ENCODE measurements around the gene ZFP92.
"Not testable (repeated sequence)": the region's sequence is repeated elsewhere in the genome, so short reads cannot be mapped to it uniquely, and the experiment has no call there.

The ZFP92 gene

GRCh38 chrX:153388722-153389459, 22.4 kb upstream of the ZFP92 start:
- no peak overlapping the region for H2AFZ ChIP-seq
- H3K27ac ChIP-seq = no peak overlapping the region
- no peaks in the 10 kb centered on the region for H3K79me2 ChIP-seq
- no peaks in the 10 kb centered on the region for H3K9me3 ChIP-seq (ENCODE audit: control insufficient read depth, low read length)
- no peak overlapping the region for H3K4me3 ChIP-seq (ENCODE audit: low read depth, low read length)
- no peaks in the 10 kb centered on the region for H3K36me3 ChIP-seq (ENCODE audit: control insufficient read depth, insufficient read depth, low read length)
- no peak for TF ChIP-seq CTCF (IDR thresholded peaks at IDR 0.05)
- H3K4me1 ChIP-seq = no peaks in the 10 kb centered on the region
- H3K9ac ChIP-seq = no peak overlapping the region
- H3K27me3 ChIP-seq (ENCODE audit: control insufficient read depth, insufficient read depth, low read length) = no peaks in the 10 kb centered on the region
- H3K4me2 ChIP-seq (ENCODE audit: low read length) = no peak overlapping the region

GRCh38 chrX:153389460-153389768, 21.9 kb upstream of the ZFP92 start:
- H3K4me1 ChIP-seq; H3K9me3 ChIP-seq (ENCODE audit: control insufficient read depth, low read length); H3K9ac ChIP-seq; H3K36me3 ChIP-seq (ENCODE audit: control insufficient read depth, insufficient read depth, low read length); H3K4me3 ChIP-seq (ENCODE audit: low read depth, low read length); H3K27ac ChIP-seq; H3K27me3 ChIP-seq (ENCODE audit: control insufficient read depth, insufficient read depth, low read length); H2AFZ ChIP-seq; H3K4me2 ChIP-seq (ENCODE audit: low read length); H3K79me2 ChIP-seq: not testable (repeated sequence)

- TF ChIP-seq CTCF (IDR thresholded peaks at IDR 0.05) = no peak
- no peak overlapping the region for H3K4me3 ChIP-seq (ENCODE audit: low read depth, low read length)
- no peaks in the 10 kb centered on the region for H3K27me3 ChIP-seq (ENCODE audit: control insufficient read depth, insufficient read depth, low read length)
- no peak overlapping the region for H3K4me2 ChIP-seq (ENCODE audit: low read length)
- no peaks in the 10 kb centered on the region for H3K79me2 ChIP-seq
- no peaks in the 10 kb centered on the region for H3K4me1 ChIP-seq
- no peak overlapping the region for H3K27ac ChIP-seq
- no peaks in the 10 kb centered on the region for H3K36me3 ChIP-seq (ENCODE audit: control insufficient read depth, insufficient read depth, low read length)
- H2AFZ ChIP-seq = no peak overlapping the region
- no peaks in the 10 kb centered on the region for H3K9me3 ChIP-seq (ENCODE audit: control insufficient read depth, low read length)
- H3K9ac ChIP-seq = no peak overlapping the region
Measured at GRCh38 chrX:153392642-153393321, 18.5 kb upstream of the ZFP92 start.

- no peak for TF ChIP-seq CTCF (IDR thresholded peaks at IDR 0.05)
- Histone ChIP-seq H3K9ac (no peak overlapping the region), H3K4me1 (no peaks in the 10 kb centered on the region), H3K4me3 (ENCODE audit: low read depth, low read length) (no peak overlapping the region), H3K27ac (no peak overlapping the region), H3K4me2 (ENCODE audit: low read length) (no peak overlapping the region), H2AFZ (no peak overlapping the region), H3K9me3 (ENCODE audit: control insufficient read depth, low read length) (no peaks in the 10 kb centered on the region), H3K79me2 (no peaks in the 10 kb centered on the region), H3K27me3 (ENCODE audit: control insufficient read depth, insufficient read depth, low read length) (no peaks in the 10 kb centered on the region), H3K36me3 (ENCODE audit: control insufficient read depth, insufficient read depth, low read length) (no peaks in the 10 kb centered on the region)
Measured at GRCh38 chrX:153394612-153395011, 16.7 kb upstream of the ZFP92 start.

DNA sequence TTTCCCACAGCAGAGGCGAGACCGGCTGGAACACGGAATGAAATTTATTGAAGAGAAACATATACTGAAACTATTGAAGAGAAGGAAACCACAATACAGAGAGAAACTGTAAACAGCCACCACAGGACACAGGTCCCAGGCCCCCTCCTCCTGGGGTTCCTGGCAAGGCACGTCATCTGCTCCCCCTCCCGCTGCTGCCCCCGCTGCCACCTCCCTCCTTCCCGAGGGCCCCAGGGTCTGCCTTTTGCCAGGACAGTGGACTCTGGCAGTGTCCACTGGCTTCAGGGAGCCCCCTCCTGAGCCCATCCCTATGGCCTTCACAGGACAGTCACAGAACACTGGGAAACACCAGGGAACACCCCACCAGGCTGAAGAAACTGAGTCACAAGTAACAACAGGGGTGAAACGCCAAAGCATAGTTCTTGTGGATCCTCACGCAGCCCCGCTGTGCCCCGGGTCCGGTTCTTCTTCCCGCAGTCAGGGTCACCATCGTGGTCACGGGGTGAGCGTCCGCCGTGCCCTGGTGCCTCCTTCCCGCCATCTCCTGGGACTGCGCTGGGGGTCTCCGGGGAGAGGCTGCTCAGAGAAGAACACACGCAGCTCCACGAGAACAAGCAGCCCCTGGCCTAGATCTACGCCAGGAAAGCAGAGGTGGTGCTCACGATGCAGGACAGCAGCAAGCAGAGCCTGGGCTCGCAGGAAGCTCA, 15.5 kb upstream of the ZFP92 start:
- H3K79me2 ChIP-seq = no peaks in the 10 kb centered on the region
- H3K4me2 ChIP-seq (ENCODE audit: low read length) = no peak overlapping the region
- no peak overlapping the region for H2AFZ ChIP-seq
- no peaks in the 10 kb centered on the region for H3K9me3 ChIP-seq (ENCODE audit: control insufficient read depth, low read length)
- no peak overlapping the region for H3K4me3 ChIP-seq (ENCODE audit: low read depth, low read length)
- no peaks in the 10 kb centered on the region for H3K27me3 ChIP-seq (ENCODE audit: control insufficient read depth, insufficient read depth, low read length)
- no peak overlapping the region for H3K9ac ChIP-seq
- no peaks in the 10 kb centered on the region for H3K36me3 ChIP-seq (ENCODE audit: control insufficient read depth, insufficient read depth, low read length)
- no peaks in the 10 kb centered on the region for H3K4me1 ChIP-seq
- H3K27ac ChIP-seq = no peak overlapping the region
- TF ChIP-seq CTCF (IDR thresholded peaks at IDR 0.05) = no peak
